HEK293T (cell line): Measurements from ENCODE around the gene TNNI3K.

Source experiments
- ARNT ChIP-seq: fragments of 450-650 bp; IDR thresholded peaks from 2 replicates; pipeline ENCODE4 v1.6.1; 2017; ENCODE audit warnings: mild to moderate bottlenecking
- CTBP1 ChIP-seq: fragments of 450-650 bp; IDR thresholded peaks from 2 replicates; pipeline ENCODE4 v1.6.1; 2016; ENCODE audit warnings: borderline replicate concordance
- FOXA1 ChIP-seq: fragments of 450-650 bp; IDR thresholded peaks from 2 replicates; pipeline ENCODE4 v1.6.1; 2016; ENCODE audit warnings: mild to moderate bottlenecking
- FOXK2 ChIP-seq: fragments of 450-650 bp; IDR thresholded peaks from 2 replicates; pipeline ENCODE4 v1.6.1; 2016; ENCODE audit warnings: mild to moderate bottlenecking
- SP1 ChIP-seq: fragments of 450-650 bp; IDR thresholded peaks from 2 replicates; pipeline ENCODE4 v1.6.1; 2017

GRCh38 chr1:74453277-74453676 is 218.1 kb downstream of the TNNI3K start:
- TF ChIP-seq CTBP1 (no peak), FOXK2 (no peak), SP1 (no peak), ARNT (no peak), FOXA1 (no peak)
